ENCODE data around the gene MYH9.

Gene MYH9

GRCh38 chr22:36288571-36289405 lies 99.0 kb downstream of the MYH9 start:
- no peak overlapping the region for H3K4me3 ChIP-seq (ENCODE audit: low read depth, low read length)
- H3K27ac ChIP-seq (ENCODE audit: extremely low read depth, low read depth, low read length): no peak overlapping the region
- POLR2A ChIA-PET: interaction anchor here (0.7 to 1.1 kb wide), 2 partner anchors 11 to 182 kb away, joined by 3 read pairs; no protein-coding TSS in a partner anchor
- H3K36me3 ChIP-seq (ENCODE audit: control insufficient read depth in 2 of 2, insufficient read depth in 1 of 2, low read length in 2 of 2): peaks cover 33 to 84% of the 10 kb centered on the region in 2 experiments
- no peaks in the 10 kb centered on the region for H3K9me3 ChIP-seq (ENCODE audit: control insufficient read depth, insufficient read depth, low read depth, low read length)
- no peaks in the 10 kb centered on the region for H3K4me1 ChIP-seq (ENCODE audit: control insufficient read depth, insufficient read depth, low read length)
- no peak for TF ChIP-seq ZNF26 (tag by site-specific recombination; IDR thresholded peaks at IDR 0.05)
- TF ChIP-seq ZBTB6 (tag by site-specific recombination; IDR thresholded peaks at IDR 0.05): peak; percentile 56; the same call in 1 of the 2 replicates
- CTCF ChIA-PET: interaction anchor here (0.5 to 4.0 kb wide), 7 partner anchors 10 to 135 kb away, joined by 3 to 38 read pairs (median 4); no protein-coding TSS in a partner anchor

- POLR2A ChIA-PET: interaction anchor here (0.7 to 1.1 kb wide), 2 partner anchors 10 to 182 kb away, joined by 3 read pairs; no protein-coding TSS in a partner anchor
- peak; percentile 47 for TF ChIP-seq KLF8 (tag by site-specific recombination; IDR thresholded peaks at IDR 0.05)
- TF ChIP-seq ZBTB26 (tag by site-specific recombination; optimal IDR thresholded peaks at IDR 0.05): no peak
- TF ChIP-seq ZBTB20 (tag by site-specific recombination; IDR thresholded peaks at IDR 0.05): no peak
- no peak for TF ChIP-seq ZNF404 (tag by site-specific recombination; IDR thresholded peaks at IDR 0.05)
- no peak for TF ChIP-seq ZNF791 (tag by site-specific recombination; IDR thresholded peaks at IDR 0.05)
- H3K4me3 ChIP-seq (ENCODE audit: low read depth, low read length): no peak overlapping the region
- peaks cover 33 to 84% of the 10 kb centered on the region in 2 experiments for H3K36me3 ChIP-seq (ENCODE audit: control insufficient read depth in 2 of 2, insufficient read depth in 1 of 2, low read length in 2 of 2)
- CTCF ChIA-PET: interaction anchor here (0.8 to 4.0 kb wide), 4 partner anchors 12 to 198 kb away, joined by 3 to 38 read pairs (median 11); no protein-coding TSS in a partner anchor
- H3K27ac ChIP-seq (ENCODE audit: extremely low read depth, low read depth, low read length): no peak overlapping the region
- H3K4me1 ChIP-seq (ENCODE audit: control insufficient read depth, insufficient read depth, low read length): no peaks in the 10 kb centered on the region
- no peaks in the 10 kb centered on the region for H3K9me3 ChIP-seq (ENCODE audit: control insufficient read depth, insufficient read depth, low read depth, low read length)
Measured at GRCh38 chr22:36287881-36288515, 99.8 kb downstream of the MYH9 start.

- Histone ChIP-seq H3K4me1 (ENCODE audit: control insufficient read depth, insufficient read depth, low read length) (no peaks in the 10 kb centered on the region), H3K27ac (ENCODE audit: extremely low read depth, low read depth, low read length) (no peak overlapping the region), H3K9me3 (ENCODE audit: control insufficient read depth, insufficient read depth, low read depth, low read length) (no peaks in the 10 kb centered on the region), H3K36me3 (ENCODE audit: control insufficient read depth in 2 of 2, insufficient read depth in 1 of 2, low read length in 2 of 2) (peaks cover 31 to 85% of the 10 kb centered on the region in 2 experiments), H3K4me3 (ENCODE audit: low read depth, low read length) (no peak overlapping the region)
- ChIA-PET CTCF (interaction anchor here (0.6 to 4.0 kb wide), 29 partner anchors 9 to 200 kb away, joined by 3 to 47 read pairs (median 4); partner anchors contain the start of genes APOL1 and APOL2), POLR2A (interaction anchor here (0.6 to 1.1 kb wide), 6 partner anchors 8 to 79 kb away, joined by 3 to 5 read pairs (median 4); no protein-coding TSS in a partner anchor)
- TF ChIP-seq PBX3 (CRISPR knock-in tag; IDR thresholded peaks at IDR 0.05) (0 out of 2 replicates have a peak, but pooled peaks have one; percentile 55), ZSCAN4 (tag by site-specific recombination; IDR thresholded peaks at IDR 0.05) (no peak), ZNF10 (tag by site-specific recombination; IDR thresholded peaks at IDR 0.05) (no peak), ZBTB17 (tag by site-specific recombination; IDR thresholded peaks at IDR 0.05) (peak; percentile 78), ZNF610 (tag by site-specific recombination; IDR thresholded peaks at IDR 0.05; ENCODE audit: borderline replicate concordance) (no peak), ZNF449 (tag by site-specific recombination; IDR thresholded peaks at IDR 0.05) (no peak), ATF2 (tag by site-specific recombination; IDR thresholded peaks at IDR 0.05; ENCODE audit: low read depth) (no peak), ZNF16 (tag by site-specific recombination; IDR thresholded peaks at IDR 0.05; ENCODE audit: low read depth) (no peak)
Measured at GRCh38 chr22:36286096-36286957, 101.4 kb downstream of the MYH9 start.

Measured in HEK293 (cell line).